ENCODE measurements around the gene TRIM10.

DNA sequence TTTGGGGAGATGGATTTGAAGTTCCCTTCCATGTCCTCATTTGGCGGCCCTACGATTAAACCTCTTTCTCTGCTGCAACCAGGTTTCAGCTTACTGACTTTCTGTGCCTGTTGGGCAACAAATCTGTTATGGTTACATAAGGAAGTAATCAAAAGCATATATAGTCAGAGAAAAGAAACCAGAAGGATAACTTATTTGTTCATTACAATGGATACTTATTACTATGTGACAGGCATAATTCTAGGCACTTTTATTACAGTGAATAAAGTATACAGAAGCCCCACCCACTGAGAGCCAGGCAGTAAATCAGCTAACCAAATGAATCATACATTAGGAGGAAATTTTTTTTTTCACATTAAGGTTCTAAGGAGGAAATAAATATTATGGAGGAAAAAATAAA, 38.5 kb downstream of the TRIM10 start:
- no peak for TF ChIP-seq CTCF (IDR thresholded peaks at IDR 0.05)
- TF ChIP-seq POLR2A (IDR thresholded peaks at IDR 0.05): no peak
